ENCODE results near the gene AADACL2. TPM values are rescaled to one million over a fixed set of nuclear protein-coding genes. Genes with fewer than 3 reads are reported as not detected.

Gene AADACL2, protein sequence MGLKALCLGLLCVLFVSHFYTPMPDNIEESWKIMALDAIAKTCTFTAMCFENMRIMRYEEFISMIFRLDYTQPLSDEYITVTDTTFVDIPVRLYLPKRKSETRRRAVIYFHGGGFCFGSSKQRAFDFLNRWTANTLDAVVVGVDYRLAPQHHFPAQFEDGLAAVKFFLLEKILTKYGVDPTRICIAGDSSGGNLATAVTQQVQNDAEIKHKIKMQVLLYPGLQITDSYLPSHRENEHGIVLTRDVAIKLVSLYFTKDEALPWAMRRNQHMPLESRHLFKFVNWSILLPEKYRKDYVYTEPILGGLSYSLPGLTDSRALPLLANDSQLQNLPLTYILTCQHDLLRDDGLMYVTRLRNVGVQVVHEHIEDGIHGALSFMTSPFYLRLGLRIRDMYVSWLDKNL
- not detected for total RNA-seq
- not detected for polyA plus RNA-seq (ENCODE audit: insufficient read length in 6 of 6)
- long read RNA-seq, donor 1: 0 reads
- long read RNA-seq, donor 2: 0 reads
- long read RNA-seq, donor 3: 0 reads
- long read RNA-seq, donor 4: 0 reads
- long read RNA-seq, donor 5: 0 reads
- long read RNA-seq, donor 6: 0 reads
- long read RNA-seq, donor 7: 0 reads
- long read RNA-seq, donor 8: 0 reads
- long read RNA-seq, donor 9: 0 reads
- long read RNA-seq, donor 10: 0 reads
- long read RNA-seq, donor 11: 0 reads
- long read RNA-seq, donor 12: 0 reads

GRCh38 chr3:151733613-151734012 lies at the start of gene AADACL2:
TSS of gene AADACL2 (plus strand) at chr3:151733927. CDS start at chr3:151734036, 109 bp downstream.
- ATAC-seq (no peak), DNase-seq (no peak)
- TF ChIP-seq, protein P1, sequence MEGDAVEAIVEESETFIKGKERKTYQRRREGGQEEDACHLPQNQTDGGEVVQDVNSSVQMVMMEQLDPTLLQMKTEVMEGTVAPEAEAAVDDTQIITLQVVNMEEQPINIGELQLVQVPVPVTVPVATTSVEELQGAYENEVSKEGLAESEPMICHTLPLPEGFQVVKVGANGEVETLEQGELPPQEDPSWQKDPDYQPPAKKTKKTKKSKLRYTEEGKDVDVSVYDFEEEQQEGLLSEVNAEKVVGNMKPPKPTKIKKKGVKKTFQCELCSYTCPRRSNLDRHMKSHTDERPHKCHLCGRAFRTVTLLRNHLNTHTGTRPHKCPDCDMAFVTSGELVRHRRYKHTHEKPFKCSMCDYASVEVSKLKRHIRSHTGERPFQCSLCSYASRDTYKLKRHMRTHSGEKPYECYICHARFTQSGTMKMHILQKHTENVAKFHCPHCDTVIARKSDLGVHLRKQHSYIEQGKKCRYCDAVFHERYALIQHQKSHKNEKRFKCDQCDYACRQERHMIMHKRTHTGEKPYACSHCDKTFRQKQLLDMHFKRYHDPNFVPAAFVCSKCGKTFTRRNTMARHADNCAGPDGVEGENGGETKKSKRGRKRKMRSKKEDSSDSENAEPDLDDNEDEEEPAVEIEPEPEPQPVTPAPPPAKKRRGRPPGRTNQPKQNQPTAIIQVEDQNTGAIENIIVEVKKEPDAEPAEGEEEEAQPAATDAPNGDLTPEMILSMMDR (IDR thresholded peaks at IDR 0.05): no peak
- Histone ChIP-seq H3K4me3 (no peak within 1 kb of the TSS), H3K36me3 (no peaks in the 10 kb centered on the region), H3K27me3 (no peaks in the 10 kb centered on the region), H3K9me3 (no peaks in the 10 kb centered on the region), H3K27ac (no peak within 1 kb of the TSS), H3K4me1 (no peaks in the 10 kb centered on the region)
- intact Hi-C loops (cut with DNase I): no loop called here

DNA sequence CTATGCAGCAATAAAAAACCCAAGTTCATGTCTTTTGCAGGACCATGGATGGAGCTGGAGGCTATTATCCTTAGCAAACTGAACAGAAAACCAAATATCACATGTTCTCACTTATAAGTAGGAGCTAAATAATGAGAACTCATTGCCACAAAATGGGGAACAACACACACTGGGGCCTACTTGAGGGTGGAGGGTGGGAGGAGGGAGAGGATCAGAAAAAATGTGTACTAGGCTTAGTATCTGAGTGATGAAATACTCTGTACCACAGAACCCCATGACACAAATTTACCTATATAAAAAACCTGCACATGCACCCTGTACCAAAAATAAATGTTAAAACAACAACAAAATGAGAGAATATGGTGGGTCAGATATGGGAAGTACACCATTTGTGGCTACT lies 49.6 kb upstream of the AADACL2 start:
- no peak overlapping the region for H3K27ac ChIP-seq
- intact Hi-C loops (cut with DNase I): no loop called here
- ATAC-seq (no peak), DNase-seq (no peak)
- no peaks in the 10 kb centered on the region for H3K4me1 ChIP-seq
- no peak overlapping the region for H3K4me3 ChIP-seq
- TF ChIP-seq, protein P1 (IDR thresholded peaks at IDR 0.05): no peak
- no peaks in the 10 kb centered on the region for H3K36me3 ChIP-seq
- no peaks in the 10 kb centered on the region for H3K27me3 ChIP-seq
- peaks cover 0 to 7% of the 10 kb centered on the region in 2 donors for H3K9me3 ChIP-seq

DNA sequence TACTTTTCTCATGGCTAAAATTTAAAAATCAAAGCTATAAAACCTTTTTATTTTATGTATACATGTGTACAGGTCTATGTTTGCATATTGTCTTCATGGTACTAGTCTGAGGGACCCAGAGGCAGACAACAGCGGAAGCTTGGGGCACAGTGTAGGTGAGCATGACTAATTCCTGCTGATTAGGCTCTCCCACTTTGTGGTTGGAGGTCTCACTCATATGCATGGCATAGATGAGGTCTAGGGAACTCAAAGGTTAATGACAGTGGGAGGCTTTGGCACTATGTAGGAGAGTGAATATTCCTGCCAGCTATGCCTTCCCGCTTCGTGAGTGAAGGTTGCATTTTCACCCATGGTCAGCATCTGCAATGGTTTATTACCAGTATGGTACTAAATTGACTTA lies 47.5 kb upstream of the AADACL2 start:
- intact Hi-C loops (cut with DNase I): no loop called here
- no peak overlapping the region for H3K4me3 ChIP-seq
- TF ChIP-seq, protein P1 (IDR thresholded peaks at IDR 0.05): no peak
- H3K27ac ChIP-seq: no peak overlapping the region
- no peak for ATAC-seq
- no peak for DNase-seq
- peaks cover 0 to 7% of the 10 kb centered on the region in 2 donors for H3K9me3 ChIP-seq
- H3K4me1 ChIP-seq: no peaks in the 10 kb centered on the region
- H3K36me3 ChIP-seq: no peaks in the 10 kb centered on the region
- H3K27me3 ChIP-seq: no peaks in the 10 kb centered on the region

DNA sequence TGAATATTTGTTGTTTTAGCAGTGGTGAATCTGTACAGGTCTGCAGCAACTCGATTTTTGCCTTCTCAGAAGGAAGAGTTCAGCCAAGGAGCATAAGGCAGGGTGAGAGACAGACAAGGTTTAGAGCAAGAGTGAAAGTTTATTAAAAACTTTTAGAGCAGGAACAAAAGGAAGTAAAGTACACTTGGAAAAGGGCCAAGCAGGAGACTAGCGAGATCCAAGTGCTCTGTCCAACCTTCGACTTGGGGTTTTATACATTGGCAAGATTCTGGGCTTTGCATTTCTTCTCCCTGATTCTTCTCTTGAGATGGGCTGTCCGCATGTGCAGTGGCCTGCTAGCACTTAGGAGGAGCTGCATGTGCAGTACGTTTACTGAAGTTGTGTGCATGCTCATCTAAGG lies 46.7 kb upstream of the AADACL2 start:
- Histone ChIP-seq H3K9me3 (peaks cover 0 to 7% of the 10 kb centered on the region in 2 donors), H3K27ac (no peak overlapping the region), H3K4me1 (no peaks in the 10 kb centered on the region), H3K4me3 (no peak overlapping the region), H3K36me3 (no peaks in the 10 kb centered on the region), H3K27me3 (no peaks in the 10 kb centered on the region)
- TF ChIP-seq, protein P1 (IDR thresholded peaks at IDR 0.05): no peak
- no peak for ATAC-seq
- intact Hi-C loops (cut with DNase I): no loop called here
- DNase-seq: peak in 1 of 4 donors; percentile 5

DNA sequence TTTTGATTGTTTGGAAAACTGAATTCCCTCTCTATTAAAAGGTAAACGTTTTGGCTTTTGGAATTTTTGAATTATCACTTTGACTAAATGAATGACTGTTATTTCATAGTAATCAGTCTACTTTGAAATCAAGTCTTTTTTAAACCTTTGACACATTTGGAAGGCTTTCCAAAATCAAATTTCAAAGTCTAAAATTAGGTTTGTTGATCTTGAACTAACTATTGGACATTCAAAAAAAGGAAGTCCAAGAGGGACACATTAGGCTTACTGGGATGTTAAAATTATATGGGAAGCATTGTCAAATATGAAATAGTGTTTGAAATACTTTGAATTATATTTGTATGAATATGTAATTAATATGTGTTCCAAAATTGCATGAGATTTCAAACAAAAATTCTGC lies 45.2 kb upstream of the AADACL2 start:
- Histone ChIP-seq H3K27ac (no peak overlapping the region), H3K36me3 (no peaks in the 10 kb centered on the region), H3K9me3 (peaks cover 0 to 4% of the 10 kb centered on the region in 2 donors), H3K4me3 (no peak overlapping the region), H3K4me1 (no peaks in the 10 kb centered on the region), H3K27me3 (no peaks in the 10 kb centered on the region)
- intact Hi-C loops (cut with DNase I): no loop called here
- DNase-seq (no peak), ATAC-seq (no peak)
- TF ChIP-seq, protein P1 (IDR thresholded peaks at IDR 0.05): no peak

All from left lung (tissue), 14 donors.